ENCODE data around the gene TGFB1I1.

The TGFB1I1 gene

GRCh38 chr16:31453255-31454204 is 18.4 kb upstream of the TGFB1I1 start:
- no peak for DNase-seq

- DNase-seq: no peak
Measured at GRCh38 chr16:31455601-31456314, 16.2 kb upstream of the TGFB1I1 start.

- no peak for DNase-seq
Measured at GRCh38 chr16:31456988-31457360, 15.0 kb upstream of the TGFB1I1 start.

- peak in 1 of 4 experiments; percentile 29 for DNase-seq
Measured at GRCh38 chr16:31458073-31458843, 13.7 kb upstream of the TGFB1I1 start.

GRCh38 chr16:31458844-31459686 is 12.9 kb upstream of the TGFB1I1 start, which contains the start of gene ARMC5:
Gene ARMC5, plus strand, starts transcription at chr16:31459501. Its CDS starts 24 bp downstream, at chr16:31459525.
- peak; percentile 82 to 95 (median 90) for DNase-seq

- peak; percentile 99 to 100 (median 100) for DNase-seq
Measured at GRCh38 chr16:31459687-31460581, 12.0 kb upstream of the TGFB1I1 start.

- no peak for DNase-seq
Measured at GRCh38 chr16:31460582-31461002, 11.4 kb upstream of the TGFB1I1 start.

- no peak for DNase-seq
Measured at GRCh38 chr16:31461201-31461920, 10.6 kb upstream of the TGFB1I1 start.

- no peak for DNase-seq
Measured at GRCh38 chr16:31461921-31462804, 9.8 kb upstream of the TGFB1I1 start.

- DNase-seq: no peak
Measured at GRCh38 chr16:31464348-31464769, 7.6 kb upstream of the TGFB1I1 start.

GRCh38 chr16:31464781-31465260 is 7.1 kb upstream of the TGFB1I1 start:
- DNase-seq: no peak

GRCh38 chr16:31465788-31466370 is 6.1 kb upstream of the TGFB1I1 start:
- DNase-seq: no peak

GRCh38 chr16:31466381-31466841 is 5.5 kb upstream of the TGFB1I1 start:
- DNase-seq: no peak

- DNase-seq: no peak
Measured at GRCh38 chr16:31467151-31467773, 4.7 kb upstream of the TGFB1I1 start.

GRCh38 chr16:31467858-31468257 is 4.1 kb upstream of the TGFB1I1 start:
- DNase-seq: no peak

- DNase-seq: no peak
Measured at GRCh38 chr16:31470615-31471014, 1.3 kb upstream of the TGFB1I1 start.

GRCh38 chr16:31471241-31471874 is 594 bp upstream of the TGFB1I1 start:
- no peak for DNase-seq
